Neuronal stem cell (in vitro differentiated cells): ENCODE results near the gene C2.

Source experiments
- DNase-seq: peaks from one replicate; pipeline ENCODE4 v3.0.0-alpha.2; 2013; ENCODE audit warnings: low spot score
- H2AFZ ChIP-seq: one replicate; pipeline ENCODE4 v1.6.1; 2013; ENCODE audit warnings: mild to moderate bottlenecking, low read length, inconsistent platforms
- H2AK5ac ChIP-seq: 2 replicates; pipeline ENCODE4 v1.6.1; 2013; ENCODE audit warnings: low read depth, mild to moderate bottlenecking, inconsistent platforms, low read length, moderate library complexity, mixed read lengths
- H2BK120ac ChIP-seq: 2 replicates; pipeline ENCODE4 v1.6.1; 2013; ENCODE audit warnings: low read depth, mild to moderate bottlenecking, inconsistent platforms, low read length, moderate library complexity, mixed read lengths
- H2BK12ac ChIP-seq: one replicate; pipeline ENCODE4 v1.6.1; 2013; ENCODE audit warnings: low read length, inconsistent platforms
- H2BK15ac ChIP-seq: 2 replicates; pipeline ENCODE4 v1.6.1; 2013; ENCODE audit warnings: mild to moderate bottlenecking, low read length, inconsistent platforms, mixed read lengths
- H2BK5ac ChIP-seq: one replicate; pipeline ENCODE4 v1.6.1; 2013; ENCODE audit warnings: inconsistent platforms, mild to moderate bottlenecking, low read length, moderate library complexity
- H3K14ac ChIP-seq: one replicate; pipeline ENCODE4 v1.6.1; 2013; ENCODE audit warnings: low read length, inconsistent platforms
- H3K18ac ChIP-seq: 2 replicates; pipeline ENCODE4 v1.6.1; 2013; ENCODE audit warnings: low read length, inconsistent platforms
- H3K23ac ChIP-seq: 2 replicates; pipeline ENCODE4 v1.6.1; 2013; ENCODE audit warnings: low read depth, mild to moderate bottlenecking, mixed read lengths, low read length, inconsistent platforms; ENCODE audit not compliant: poor library complexity
- H3K27ac ChIP-seq: replicated peaks from 3 replicates; pipeline ENCODE4 v1.5.1; 2013; ENCODE audit warnings: low read length, inconsistent platforms
- H3K27me3 ChIP-seq, 3 experiments: 2 replicates each; pipeline ENCODE4 v1.6.1; 2013; ENCODE audit warnings: low read length in 3 of 3, mild to moderate bottlenecking in 2 of 3, inconsistent platforms in 1 of 3, low read depth in 1 of 3, mixed read lengths in 1 of 3, moderate library complexity in 1 of 3; ENCODE audit not compliant: control insufficient read depth in 3 of 3, insufficient read depth in 3 of 3
- H3K36me3 ChIP-seq, 2 donors: replicated peaks in 1 of 2; 2 replicates each; pipeline ENCODE4 v1.6.1; 2013; ENCODE audit warnings: low read length in 2 of 2; ENCODE audit not compliant: control insufficient read depth in 2 of 2, insufficient read depth in 2 of 2
- H3K4ac ChIP-seq: 2 replicates; pipeline ENCODE4 v1.6.1; 2013; ENCODE audit warnings: inconsistent platforms, mild to moderate bottlenecking, low read length, moderate library complexity
- H3K4me1 ChIP-seq, 2 donors: 1 replicate in 1 of 2; 2 replicates in 1 of 2; pipeline ENCODE4 v1.6.1; 2013; ENCODE audit warnings: low read length in 2 of 2, low read depth in 1 of 2; ENCODE audit not compliant: control insufficient read depth in 2 of 2, insufficient read depth in 1 of 2
- H3K4me2 ChIP-seq: one replicate; pipeline ENCODE4 v1.6.1; 2013; ENCODE audit warnings: mild to moderate bottlenecking, low read length, inconsistent platforms; ENCODE audit not compliant: insufficient read depth, poor library complexity, severe bottlenecking
- H3K4me3 ChIP-seq, 2 donors: 2 replicates each; pipeline ENCODE4 v1.5.1; 2013; ENCODE audit warnings: low read length in 2 of 2, mild to moderate bottlenecking in 2 of 2, inconsistent platforms in 1 of 2, moderate library complexity in 1 of 2
- H3K79me1 ChIP-seq: one replicate; pipeline ENCODE4 v1.6.1; 2013; ENCODE audit warnings: low read depth, mild to moderate bottlenecking, inconsistent platforms, low read length, moderate library complexity
- H3K9ac ChIP-seq: one replicate; pipeline ENCODE4 v1.6.1; 2013; ENCODE audit warnings: mild to moderate bottlenecking, low read depth, low read length, inconsistent platforms; ENCODE audit not compliant: poor library complexity
- H3K9me3 ChIP-seq, 2 donors: replicated peaks in 1 of 2; 2 replicates each; pipeline versions ENCODE3 to v1.6.1; 2013; ENCODE audit warnings: low read length in 2 of 2, mild to moderate bottlenecking in 2 of 2, inconsistent platforms in 1 of 2, low read depth in 1 of 2, mixed read lengths in 1 of 2, moderate library complexity in 1 of 2; ENCODE audit not compliant: control insufficient read depth in 2 of 2, insufficient read depth in 1 of 2
- H4K8ac ChIP-seq: one replicate; pipeline ENCODE4 v1.6.1; 2013; ENCODE audit warnings: low read depth, mild to moderate bottlenecking, inconsistent platforms, low read length, moderate library complexity
- H4K91ac ChIP-seq: one replicate; pipeline ENCODE4 v1.6.1; 2013; ENCODE audit warnings: low read length, low read depth, mild to moderate bottlenecking, inconsistent platforms; ENCODE audit not compliant: poor library complexity
- WGBS, 2 donors: extraction: QIAGEN DNeasy Blood & Tissue Kit; methylation state at CpG; one replicate each; pipeline ENCODE4 v1.1.7; 2013; ENCODE audit warnings: missing lambda C conversion rate in 2 of 2, mixed read lengths in 1 of 2; ENCODE audit not compliant: insufficient read length in 2 of 2, insufficient replicate concordance in 1 of 2; ENCODE audit errors: extremely low coverage in 2 of 2; 5-methylcytosine and 5-hydroxymethylcytosine counted together

C2 gene

DNA sequence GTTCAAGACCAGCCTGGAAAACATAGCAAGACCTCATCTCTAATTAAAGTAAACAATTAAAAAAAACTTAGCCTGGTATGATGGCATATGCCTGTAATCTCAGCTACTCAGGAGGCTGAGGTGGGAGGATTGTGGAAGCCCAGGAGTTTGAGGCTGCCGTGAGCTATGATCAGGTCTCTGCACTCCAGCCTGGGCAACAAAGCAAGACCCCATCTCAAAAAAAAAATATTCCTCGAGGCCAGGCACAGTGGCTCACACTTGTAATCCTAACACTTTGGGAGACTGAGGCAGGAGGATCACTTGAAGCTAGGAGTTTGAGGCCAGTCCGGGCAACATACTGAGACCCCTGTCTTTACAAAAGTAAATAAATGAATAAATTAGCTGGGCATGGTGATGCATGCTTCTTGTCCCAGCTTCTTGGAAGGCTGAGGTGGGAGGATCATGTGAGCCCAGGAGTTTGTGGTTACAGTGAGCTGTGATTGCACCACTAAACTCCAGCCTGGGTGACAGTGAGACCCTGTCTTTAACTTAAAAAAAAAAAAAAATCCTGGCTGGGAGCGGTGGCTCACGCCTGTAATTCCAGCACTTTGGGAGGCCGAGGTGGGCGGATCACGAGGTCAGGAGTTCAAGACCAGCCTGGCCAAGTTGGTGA lies 9.3 kb upstream of the C2 start:
- Histone ChIP-seq H3K18ac (no peak overlapping the region), H2AFZ (no peak overlapping the region), H2BK12ac (no peak overlapping the region)

DNA sequence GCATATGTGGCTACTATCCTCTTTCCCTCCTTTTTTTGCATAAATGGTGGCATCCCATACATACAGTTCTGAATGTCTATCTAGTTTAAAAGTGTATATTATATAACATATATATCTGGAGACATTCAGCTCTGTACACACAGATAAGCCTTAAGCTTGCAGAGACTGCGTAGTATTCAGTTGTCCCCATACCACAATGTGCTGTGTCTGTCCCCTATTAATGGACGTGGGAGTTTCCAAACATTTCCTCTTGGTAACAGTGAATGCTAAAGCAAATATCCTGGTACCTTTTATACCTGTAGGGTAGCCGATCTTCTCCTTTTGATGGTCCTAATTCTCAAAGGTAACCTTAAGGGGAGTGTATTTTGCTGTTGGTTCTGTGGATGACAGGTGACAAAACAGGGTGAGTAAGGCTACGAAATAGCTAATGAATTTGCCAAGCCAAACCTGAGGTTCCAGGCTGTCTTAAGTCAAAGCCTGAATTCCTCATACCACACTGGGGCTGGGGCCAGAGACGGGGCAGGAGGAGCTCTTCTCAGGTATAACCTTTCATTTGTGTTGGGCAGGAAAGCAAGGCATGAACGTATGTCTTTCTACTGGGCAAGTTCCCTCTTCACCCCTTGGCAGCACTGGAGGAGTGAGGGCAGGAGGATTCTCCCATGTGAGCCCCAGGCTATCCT lies 7.8 kb upstream of the C2 start:
- no CpG with 5 or more reads among the region's 6 CpGs for WGBS, 2 donors
- Histone ChIP-seq H3K18ac (no peak overlapping the region), H3K27ac (no peak overlapping the region), H3K27me3 (peaks cover 0 to 5% (median 0%) of the 10 kb centered on the region in 3 experiments), H2AFZ (no peak overlapping the region), H2AK5ac (no peak overlapping the region), H2BK15ac (no peak overlapping the region), H2BK5ac (no peak overlapping the region), H3K4me1 (no peaks in the 10 kb centered on the region), H3K14ac (no peak overlapping the region), H3K4me3 (no peak overlapping the region), H2BK12ac (no peak overlapping the region), H3K9ac (no peak overlapping the region), H3K4me2 (no peak overlapping the region), H4K8ac (no peak overlapping the region), H3K36me3 (no peaks in the 10 kb centered on the region), H2BK120ac (no peak overlapping the region), H3K79me1 (no peaks in the 10 kb centered on the region), H4K91ac (no peak overlapping the region), H3K4ac (no peak overlapping the region), H3K9me3 (peaks cover 0 to 2% of the 10 kb centered on the region in 2 donors), H3K23ac (no peak overlapping the region)
- DNase-seq: no peak

More for the DNA sequence above, 9.3 kb upstream of the C2 start:
- H4K91ac ChIP-seq: no peak overlapping the region
- H3K9ac ChIP-seq: no peak overlapping the region
- no peak overlapping the region for H3K14ac ChIP-seq
- H3K9me3 ChIP-seq: peaks cover 0 to 2% of the 10 kb centered on the region in 2 donors
- no peak for DNase-seq
- H3K4me3 ChIP-seq: no peak overlapping the region
- no peaks in the 10 kb centered on the region for H3K36me3 ChIP-seq
- no peak overlapping the region for H3K4ac ChIP-seq
- no peak overlapping the region for H3K4me2 ChIP-seq
- peaks cover 0 to 3% (median 0%) of the 10 kb centered on the region in 3 experiments for H3K27me3 ChIP-seq
- H3K27ac ChIP-seq: no peak overlapping the region
- no peak overlapping the region for H2AK5ac ChIP-seq
- no peaks in the 10 kb centered on the region for H3K79me1 ChIP-seq
- no peaks in the 10 kb centered on the region for H3K4me1 ChIP-seq
- H2BK15ac ChIP-seq: no peak overlapping the region
- WGBS, 2 donors: no CpG with 5 or more reads among the region's 8 CpGs
- no peak overlapping the region for H2BK5ac ChIP-seq
- no peak overlapping the region for H2BK120ac ChIP-seq
- no peak overlapping the region for H4K8ac ChIP-seq
- no peak overlapping the region for H3K23ac ChIP-seq

- peaks cover 0 to 2% of the 10 kb centered on the region in 2 donors for H3K9me3 ChIP-seq
- no CpG with 5 or more reads among the region's 2 CpGs for WGBS, 2 donors
These were observed 6.7 kb upstream of the C2 start for GRCh38 chr6:31920811-31921210.

DNA sequence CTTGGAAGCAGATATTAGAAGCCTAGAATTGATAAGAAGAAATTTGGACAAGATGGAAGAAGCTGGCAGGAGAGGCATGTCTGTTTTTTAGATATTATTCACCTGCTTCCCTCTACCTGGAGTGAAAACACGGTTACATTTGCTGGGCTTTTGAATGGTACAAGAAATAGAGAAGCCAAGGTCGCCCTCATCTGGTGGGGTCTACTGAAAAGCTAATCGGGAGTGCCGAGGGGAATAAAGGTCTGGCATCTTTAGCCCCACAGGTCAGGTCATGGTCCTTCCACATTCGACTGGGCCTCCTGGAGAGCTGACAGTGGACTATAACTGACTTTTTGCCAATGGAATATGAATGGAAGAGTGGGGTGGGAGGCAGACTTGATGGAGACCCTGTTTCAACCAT lies 4.6 kb upstream of the C2 start:
- peaks cover 0 to 2% of the 10 kb centered on the region in 2 donors for H3K4me1 ChIP-seq
- peaks cover 2 to 5% of the 10 kb centered on the region in 2 donors for H3K9me3 ChIP-seq
- H2BK120ac ChIP-seq: no peak overlapping the region
- no CpG with 5 or more reads among the region's 5 CpGs for WGBS, 2 donors
- no peak overlapping the region for H2BK15ac ChIP-seq
- no peak overlapping the region for H2AFZ ChIP-seq
- H3K79me1 ChIP-seq: no peaks in the 10 kb centered on the region
- H3K18ac ChIP-seq: no peak overlapping the region
- no peak overlapping the region for H4K8ac ChIP-seq
- H2BK5ac ChIP-seq: no peak overlapping the region
- H3K4me2 ChIP-seq: no peak overlapping the region
- H3K4ac ChIP-seq: no peak overlapping the region
- H3K9ac ChIP-seq: no peak overlapping the region
- no peak overlapping the region for H3K27ac ChIP-seq
- no peak overlapping the region for H3K4me3 ChIP-seq
- H3K36me3 ChIP-seq: no peaks in the 10 kb centered on the region
- H3K27me3 ChIP-seq: peaks cover 0 to 10% (median 0%) of the 10 kb centered on the region in 3 experiments
- H2BK12ac ChIP-seq: no peak overlapping the region
- DNase-seq: no peak
- H3K23ac ChIP-seq: no peak overlapping the region
- H2AK5ac ChIP-seq: no peak overlapping the region
- H3K14ac ChIP-seq: no peak overlapping the region
- H4K91ac ChIP-seq: no peak overlapping the region

More at GRCh38 chr6:31920811-31921210, 6.7 kb upstream of the C2 start:
- Histone ChIP-seq H2BK5ac (no peak overlapping the region), H2BK15ac (no peak overlapping the region), H2BK120ac (no peak overlapping the region), H3K4me3 (no peak overlapping the region), H4K8ac (no peak overlapping the region), H3K9ac (no peak overlapping the region), H3K18ac (no peak overlapping the region), H3K79me1 (no peaks in the 10 kb centered on the region), H4K91ac (no peak overlapping the region), H3K27ac (no peak overlapping the region), H3K14ac (no peak overlapping the region), H2AK5ac (no peak overlapping the region), H3K36me3 (no peaks in the 10 kb centered on the region), H3K27me3 (peaks cover 0 to 7% (median 0%) of the 10 kb centered on the region in 3 experiments), H2BK12ac (no peak overlapping the region), H3K4me2 (no peak overlapping the region), H3K4ac (no peak overlapping the region), H2AFZ (no peak overlapping the region), H3K23ac (no peak overlapping the region), H3K4me1 (no peaks in the 10 kb centered on the region)
- DNase-seq: no peak
